Vagina (tissue), 2 donors: ENCODE data around the gene THUMPD1. TPM values are rescaled to one million over a fixed set of nuclear protein-coding genes. Genes with fewer than 3 reads are reported as not detected.
"Not testable (repeated sequence)": the region's sequence is repeated elsewhere in the genome, so short reads cannot be mapped to it uniquely, and the experiment has no call there.

Experiments
- DNase-seq, 2 donors: peaks; one replicate each; pipeline ENCODE4 v3.0.0-alpha.2; 2017; ENCODE audit errors: extremely low spot score in 2 of 2
- H3K27ac ChIP-seq: fragments of 200-600 bp; sonication (generic); one replicate; pipeline ENCODE4 v1.5.1; 2019
- H3K27me3 ChIP-seq: fragments of 200-600 bp; sonication (generic); one replicate; pipeline ENCODE4 v1.5.1; 2019
- H3K36me3 ChIP-seq, 2 donors: fragments of 200-600 bp; sonication (generic); one replicate each; pipeline ENCODE4 v1.5.1; 2017 to 2019
- H3K4me1 ChIP-seq: fragments of 200-600 bp; sonication (generic); one replicate; pipeline ENCODE4 v1.5.1; 2019
- H3K4me3 ChIP-seq, 2 donors: fragments of 200-600 bp; sonication (generic); 1 replicate in 1 of 2; 2 replicates in 1 of 2; pipeline ENCODE4 v1.5.1; 2016 to 2019
- H3K9me3 ChIP-seq: fragments of 200-600 bp; sonication (generic); one replicate; pipeline ENCODE4 v1.5.1; 2019
- POLR2A ChIP-seq, 2 donors: fragments of 450-650 bp; IDR thresholded peaks; one replicate each; pipeline ENCODE4 v1.6.1; 2017; ENCODE audit warnings: antibody characterized with exemption in 2 of 2, mild to moderate bottlenecking in 2 of 2, moderate library complexity in 2 of 2
- POLR2AphosphoS5 ChIP-seq, 2 donors: sonication (generic); formaldehyde crosslinking; IDR thresholded peaks; one replicate each; pipeline ENCODE4 v1.9.0; 2017; ENCODE audit warnings: antibody characterized with exemption in 2 of 2, mild to moderate bottlenecking in 2 of 2, low read depth in 1 of 2; ENCODE audit not compliant: insufficient read depth in 1 of 2
- intact Hi-C: fragments of 100-400 bp; cut with DNase I; formaldehyde crosslinking; loops from one replicate; pipeline ENCODE4 v1.15.1; 2023
- total RNA-seq: library from RNA; depleted of rRNA; stranded (reverse); fragments of >200 nt; gene quantifications from one replicate; pipeline ENCODE4 v1.2.3, GENCODE V29; 2016
- TF ChIP-seq, protein P1 (sequence below), 3 experiments: fragments of 450-650 bp in 2 of 3; fragments of 200-600 bp in 1 of 3; sonication (generic) in 1 of 3; IDR thresholded peaks; one replicate each; pipeline ENCODE4 v1.5.1; 2017 to 2019; ENCODE audit warnings: antibody characterized with exemption in 3 of 3, mild to moderate bottlenecking in 2 of 3, moderate library complexity in 2 of 3

Gene THUMPD1
- total RNA-seq, 1 donor from 2014 or later = 60.9 TPM

- Histone ChIP-seq H3K27me3 (no peaks in the 10 kb centered on the region), H3K9me3 (no peaks in the 10 kb centered on the region), H3K36me3 (no peaks in the 10 kb centered on the region), H3K4me3 (no peak overlapping the region), H3K4me1 (peaks cover 13% of the 10 kb centered on the region), H3K27ac (peak overlapping the region; percentile 47)
- DNase-seq = no peak
- intact Hi-C loops = no loop called here
- TF ChIP-seq, protein P1, sequence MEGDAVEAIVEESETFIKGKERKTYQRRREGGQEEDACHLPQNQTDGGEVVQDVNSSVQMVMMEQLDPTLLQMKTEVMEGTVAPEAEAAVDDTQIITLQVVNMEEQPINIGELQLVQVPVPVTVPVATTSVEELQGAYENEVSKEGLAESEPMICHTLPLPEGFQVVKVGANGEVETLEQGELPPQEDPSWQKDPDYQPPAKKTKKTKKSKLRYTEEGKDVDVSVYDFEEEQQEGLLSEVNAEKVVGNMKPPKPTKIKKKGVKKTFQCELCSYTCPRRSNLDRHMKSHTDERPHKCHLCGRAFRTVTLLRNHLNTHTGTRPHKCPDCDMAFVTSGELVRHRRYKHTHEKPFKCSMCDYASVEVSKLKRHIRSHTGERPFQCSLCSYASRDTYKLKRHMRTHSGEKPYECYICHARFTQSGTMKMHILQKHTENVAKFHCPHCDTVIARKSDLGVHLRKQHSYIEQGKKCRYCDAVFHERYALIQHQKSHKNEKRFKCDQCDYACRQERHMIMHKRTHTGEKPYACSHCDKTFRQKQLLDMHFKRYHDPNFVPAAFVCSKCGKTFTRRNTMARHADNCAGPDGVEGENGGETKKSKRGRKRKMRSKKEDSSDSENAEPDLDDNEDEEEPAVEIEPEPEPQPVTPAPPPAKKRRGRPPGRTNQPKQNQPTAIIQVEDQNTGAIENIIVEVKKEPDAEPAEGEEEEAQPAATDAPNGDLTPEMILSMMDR (IDR thresholded peaks at IDR 0.05) = no peak
- TF ChIP-seq POLR2AphosphoS5 (IDR thresholded peaks at IDR 0.05; ENCODE audit: insufficient read depth in 1 of 2, low read depth in 1 of 2) = peak; percentile 38 to 98
Observed at GRCh38 chr16:20704281-20704680, 37.3 kb downstream of the THUMPD1 start.

DNA sequence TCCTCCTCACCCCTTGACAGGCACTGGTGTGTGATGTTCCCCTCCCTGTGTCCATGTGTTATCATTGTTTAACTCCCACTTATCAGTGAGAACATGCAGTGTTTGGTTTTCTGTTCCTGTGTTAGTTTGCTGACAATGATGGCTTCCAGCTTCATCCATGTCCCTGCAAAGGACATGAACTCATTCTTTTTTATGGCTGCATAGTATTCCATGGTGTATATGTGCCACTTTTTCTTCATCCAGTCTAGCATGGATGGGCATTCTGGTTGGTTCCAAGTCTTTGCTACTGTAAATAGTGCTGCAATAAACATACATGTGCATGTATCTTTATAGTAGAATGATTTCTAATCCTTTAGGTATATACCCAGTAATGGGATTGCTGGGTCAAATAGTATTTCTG lies 39.9 kb downstream of the THUMPD1 start:
- H3K9me3 ChIP-seq, H3K4me3 ChIP-seq, H3K27me3 ChIP-seq, H3K36me3 ChIP-seq, intact Hi-C loops, DNase-seq, H3K27ac ChIP-seq: not testable (repeated sequence)
- peaks cover 13% of the 10 kb centered on the region for H3K4me1 ChIP-seq

GRCh38 chr16:20696618-20697017 lies 45.0 kb downstream of the THUMPD1 start:
- Histone ChIP-seq H3K4me1 (no peaks in the 10 kb centered on the region), H3K27me3 (no peaks in the 10 kb centered on the region), H3K4me3 (no peak overlapping the region), H3K36me3 (no peaks in the 10 kb centered on the region), H3K9me3 (no peaks in the 10 kb centered on the region), H3K27ac (no peak overlapping the region)
- DNase-seq = no peak
- intact Hi-C loops = no loop called here
- TF ChIP-seq POLR2AphosphoS5 (IDR thresholded peaks at IDR 0.05; ENCODE audit: insufficient read depth in 1 of 2, low read depth in 1 of 2) = no peak
- TF ChIP-seq, protein P1 (IDR thresholded peaks at IDR 0.05) = no peak
- TF ChIP-seq POLR2A (IDR thresholded peaks at IDR 0.05) = no peak

- Histone ChIP-seq H3K4me1 (no peaks in the 10 kb centered on the region), H3K27ac (no peak overlapping the region), H3K9me3 (no peaks in the 10 kb centered on the region), H3K4me3 (no peak overlapping the region), H3K36me3 (no peaks in the 10 kb centered on the region), H3K27me3 (no peaks in the 10 kb centered on the region)
- TF ChIP-seq, protein P1 (IDR thresholded peaks at IDR 0.05) = no peak
- TF ChIP-seq POLR2A (IDR thresholded peaks at IDR 0.05) (no peak), POLR2AphosphoS5 (IDR thresholded peaks at IDR 0.05; ENCODE audit: insufficient read depth in 1 of 2, low read depth in 1 of 2) (no peak)
- intact Hi-C loops = no loop called here
- DNase-seq = no peak
Observed at GRCh38 chr16:20695024-20695423, 46.6 kb downstream of the THUMPD1 start.

DNA sequence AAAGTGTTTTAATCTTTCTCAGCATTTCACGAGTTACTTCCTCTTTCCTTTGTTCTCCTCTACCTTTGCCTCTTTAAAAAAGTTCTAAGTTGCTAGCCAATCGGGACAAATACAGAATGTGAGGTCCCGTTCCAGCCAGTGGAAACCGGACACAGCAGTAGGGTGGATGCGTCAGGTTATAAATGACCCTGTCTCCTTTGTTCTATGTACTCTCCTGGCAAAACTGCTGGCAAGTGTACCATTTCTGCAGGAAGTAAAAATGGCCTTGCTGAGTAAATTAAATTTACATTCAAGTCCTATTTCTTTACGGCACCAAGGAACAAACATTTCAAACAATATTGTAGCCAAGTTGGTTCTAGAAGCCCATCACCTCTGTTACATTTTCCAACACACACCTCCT lies 47.5 kb downstream of the THUMPD1 start:
- H3K27me3 ChIP-seq, H3K27ac ChIP-seq, H3K4me1 ChIP-seq, H3K4me3 ChIP-seq, H3K36me3 ChIP-seq, intact Hi-C loops, H3K9me3 ChIP-seq, DNase-seq: not testable (repeated sequence)

DNA sequence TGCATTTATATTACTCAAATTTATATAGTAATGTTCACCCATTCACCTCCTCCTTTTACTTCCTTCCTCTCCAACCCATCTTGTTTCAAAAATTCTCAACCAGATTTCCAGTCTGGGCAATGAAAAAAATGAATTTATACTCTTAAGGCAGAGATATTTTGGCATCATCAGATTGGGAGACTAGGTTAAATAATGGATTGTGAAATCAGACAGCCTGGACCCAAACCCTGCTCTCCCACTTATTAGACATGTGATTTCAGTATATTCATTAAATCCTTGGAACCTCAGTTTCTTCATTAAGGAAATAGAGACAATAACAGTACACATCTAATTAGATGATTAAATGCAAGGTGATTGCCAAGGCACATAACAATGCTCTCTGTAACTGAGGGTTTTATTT lies 52.0 kb downstream of the THUMPD1 start:
- no peaks in the 10 kb centered on the region for H3K27me3 ChIP-seq
- H3K4me1 ChIP-seq = no peaks in the 10 kb centered on the region
- DNase-seq = no peak
- H3K9me3 ChIP-seq = no peaks in the 10 kb centered on the region
- no peak overlapping the region for H3K4me3 ChIP-seq
- no peaks in the 10 kb centered on the region for H3K36me3 ChIP-seq
- intact Hi-C loops = no loop called here
- no peak overlapping the region for H3K27ac ChIP-seq
- TF ChIP-seq POLR2AphosphoS5 (IDR thresholded peaks at IDR 0.05; ENCODE audit: insufficient read depth in 1 of 2, low read depth in 1 of 2) (no peak), POLR2A (IDR thresholded peaks at IDR 0.05) (no peak)
- TF ChIP-seq, protein P1 (IDR thresholded peaks at IDR 0.05) = no peak
